Parathyroid adenoma (tissue), 2 donors: Measurements from ENCODE around the gene DARS1.
A peak's percentile ranks its signal among the peaks of the same experiment; 100 is the strongest.
"Not testable (repeated sequence)": the region's sequence is repeated elsewhere in the genome, so short reads cannot be mapped to it uniquely, and the experiment has no call there.

ENCODE experiments used
- H2AFZ ChIP-seq: fragments of 300-600 bp; sonication (generic); one replicate; pipeline ENCODE4 v1.7.0; 2017; ENCODE audit warnings: antibody characterized with exemption, mild to moderate bottlenecking
- H3K27ac ChIP-seq: fragments of 300-600 bp; sonication (generic); one replicate; pipeline ENCODE4 v1.7.0; 2017
- H3K27me3 ChIP-seq: fragments of 300-600 bp; sonication (generic); one replicate; pipeline ENCODE4 v1.7.0; 2017; ENCODE audit warnings: low read length; ENCODE audit not compliant: control insufficient read depth, insufficient read depth
- H3K36me3 ChIP-seq: fragments of 300-600 bp; sonication (generic); one replicate; pipeline ENCODE4 v1.7.0; 2017; ENCODE audit warnings: low read length; ENCODE audit not compliant: control insufficient read depth, insufficient read depth
- H3K4me1 ChIP-seq: fragments of 300-600 bp; sonication (generic); one replicate; pipeline ENCODE4 v1.7.0; 2017; ENCODE audit warnings: control low read depth
- H3K4me2 ChIP-seq: fragments of 300-600 bp; sonication (generic); one replicate; pipeline ENCODE4 v1.7.0; 2017; ENCODE audit warnings: low read length
- H3K4me3 ChIP-seq: fragments of 300-600 bp; sonication (generic); one replicate; pipeline ENCODE4 v1.7.0; 2017; ENCODE audit warnings: low read depth, low read length
- H3K79me2 ChIP-seq: fragments of 300-600 bp; sonication (generic); one replicate; pipeline ENCODE4 v1.7.0; 2017; ENCODE audit warnings: control low read depth
- H3K9ac ChIP-seq: fragments of 300-600 bp; sonication (generic); one replicate; pipeline ENCODE4 v1.7.0; 2017; ENCODE audit warnings: mild to moderate bottlenecking
- H3K9me3 ChIP-seq: fragments of 300-600 bp; sonication (generic); one replicate; pipeline ENCODE4 v1.7.0; 2017; ENCODE audit warnings: low read length; ENCODE audit not compliant: control insufficient read depth
- CTCF ChIP-seq: fragments of 300-600 bp; sonication (generic); IDR thresholded peaks from one replicate; pipeline ENCODE4 v1.7.0; 2017; ENCODE audit warnings: antibody characterized with exemption, mild to moderate bottlenecking
- donor health status: primary hyperparathyroidism.

DARS1 gene

GRCh38 chr2:135890149-135890548 lies 95.3 kb downstream of the DARS1 start:
- TF ChIP-seq CTCF = no peak
- H3K36me3 ChIP-seq = no peaks in the 10 kb centered on the region
- no peak overlapping the region for H3K4me2 ChIP-seq
- no peak overlapping the region for H3K27ac ChIP-seq
- H3K4me1 ChIP-seq = no peaks in the 10 kb centered on the region
- H3K27me3 ChIP-seq = no peaks in the 10 kb centered on the region
- H3K79me2 ChIP-seq = no peaks in the 10 kb centered on the region
- H3K4me3 ChIP-seq = no peak overlapping the region
- H2AFZ ChIP-seq = no peak overlapping the region
- H3K9ac ChIP-seq = no peak overlapping the region
- H3K9me3 ChIP-seq = no peaks in the 10 kb centered on the region

- not testable (repeated sequence) for H3K9ac ChIP-seq, H3K9me3 ChIP-seq, H3K79me2 ChIP-seq, H3K27me3 ChIP-seq, H3K4me3 ChIP-seq, H3K27ac ChIP-seq, H2AFZ ChIP-seq, H3K4me2 ChIP-seq, H3K4me1 ChIP-seq, H3K36me3 ChIP-seq
Measured at GRCh38 chr2:135888587-135888986, 96.8 kb downstream of the DARS1 start.

- no peaks in the 10 kb centered on the region for H3K27me3 ChIP-seq
- no peaks in the 10 kb centered on the region for H3K4me1 ChIP-seq
- H3K79me2 ChIP-seq = no peaks in the 10 kb centered on the region
- no peak overlapping the region for H2AFZ ChIP-seq
- TF ChIP-seq CTCF = no peak
- no peak overlapping the region for H3K27ac ChIP-seq
- no peaks in the 10 kb centered on the region for H3K9me3 ChIP-seq
- H3K4me2 ChIP-seq = no peak overlapping the region
- H3K36me3 ChIP-seq = no peaks in the 10 kb centered on the region
- H3K9ac ChIP-seq = no peak overlapping the region
- no peak overlapping the region for H3K4me3 ChIP-seq
Measured at GRCh38 chr2:135885709-135886108, 99.7 kb downstream of the DARS1 start.

- no peak overlapping the region for H3K27ac ChIP-seq
- H2AFZ ChIP-seq = no peak overlapping the region
- no peak overlapping the region for H3K4me3 ChIP-seq
- no peak for TF ChIP-seq CTCF
- no peaks in the 10 kb centered on the region for H3K79me2 ChIP-seq
- H3K36me3 ChIP-seq = no peaks in the 10 kb centered on the region
- H3K9ac ChIP-seq = no peak overlapping the region
- H3K9me3 ChIP-seq = no peaks in the 10 kb centered on the region
- no peaks in the 10 kb centered on the region for H3K27me3 ChIP-seq
- no peak overlapping the region for H3K4me2 ChIP-seq
- H3K4me1 ChIP-seq = no peaks in the 10 kb centered on the region
Measured at GRCh38 chr2:135882415-135882814, 103.0 kb downstream of the DARS1 start.

- H3K4me1 ChIP-seq, H3K79me2 ChIP-seq, H3K27me3 ChIP-seq, H3K36me3 ChIP-seq, H3K9ac ChIP-seq, H3K9me3 ChIP-seq, H3K27ac ChIP-seq: not testable (repeated sequence)
- Histone ChIP-seq H3K4me3 (peak overlapping the region; percentile 66), H2AFZ (peak overlapping the region; percentile 92), H3K4me2 (peak overlapping the region; percentile 88)
Measured at GRCh38 chr2:135876770-135877169, 108.7 kb downstream of the DARS1 start.

- Histone ChIP-seq H3K4me1 (no peaks in the 10 kb centered on the region), H3K79me2 (no peaks in the 10 kb centered on the region), H3K4me3 (peak within 1 kb of the TSS; percentile 66), H3K27ac (peak within 1 kb of the TSS; percentile 37), H2AFZ (peak within 1 kb of the TSS; percentile 92), H3K4me2 (peak within 1 kb of the TSS; percentile 88), H3K9ac (no peak within 1 kb of the TSS), H3K27me3 (no peaks in the 10 kb centered on the region), H3K36me3 (no peaks in the 10 kb centered on the region), H3K9me3 (no peaks in the 10 kb centered on the region)
- no peak for TF ChIP-seq CTCF
Measured at GRCh38 chr2:135876066-135876711, 109.2 kb downstream of the DARS1 start, which contains the start of gene MCM6. MCM6 (minus strand) TSS chr2:135876443; CDS start chr2:135876365, 78 bp downstream.
